ENCODE measurements around the gene SCLY.

SCLY gene

DNA sequence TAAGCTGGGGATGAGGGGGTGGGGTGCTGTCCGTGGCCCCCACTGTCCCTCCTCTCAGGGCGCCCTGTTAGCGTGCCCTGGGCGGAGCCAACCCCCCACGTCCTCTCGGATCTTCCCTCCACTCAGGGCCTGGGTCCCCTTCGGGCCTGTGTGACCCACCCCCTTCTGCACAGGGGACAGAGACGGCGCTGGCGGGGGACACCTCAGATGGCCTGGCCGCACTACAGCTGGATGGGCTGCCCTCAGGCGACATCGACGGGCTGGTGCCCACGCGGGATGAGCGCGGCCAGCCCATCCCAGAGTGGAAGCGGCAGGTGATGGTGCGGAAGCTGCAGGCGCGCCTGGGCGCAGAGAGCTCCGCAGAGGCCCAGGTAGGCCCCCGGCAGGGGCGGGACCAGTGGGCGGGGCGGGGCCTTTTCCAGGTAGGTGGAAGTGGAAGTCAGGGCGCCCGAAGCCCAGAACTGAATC is 67.8 kb downstream of the SCLY start:
- no peak for DNase-seq

DNA sequence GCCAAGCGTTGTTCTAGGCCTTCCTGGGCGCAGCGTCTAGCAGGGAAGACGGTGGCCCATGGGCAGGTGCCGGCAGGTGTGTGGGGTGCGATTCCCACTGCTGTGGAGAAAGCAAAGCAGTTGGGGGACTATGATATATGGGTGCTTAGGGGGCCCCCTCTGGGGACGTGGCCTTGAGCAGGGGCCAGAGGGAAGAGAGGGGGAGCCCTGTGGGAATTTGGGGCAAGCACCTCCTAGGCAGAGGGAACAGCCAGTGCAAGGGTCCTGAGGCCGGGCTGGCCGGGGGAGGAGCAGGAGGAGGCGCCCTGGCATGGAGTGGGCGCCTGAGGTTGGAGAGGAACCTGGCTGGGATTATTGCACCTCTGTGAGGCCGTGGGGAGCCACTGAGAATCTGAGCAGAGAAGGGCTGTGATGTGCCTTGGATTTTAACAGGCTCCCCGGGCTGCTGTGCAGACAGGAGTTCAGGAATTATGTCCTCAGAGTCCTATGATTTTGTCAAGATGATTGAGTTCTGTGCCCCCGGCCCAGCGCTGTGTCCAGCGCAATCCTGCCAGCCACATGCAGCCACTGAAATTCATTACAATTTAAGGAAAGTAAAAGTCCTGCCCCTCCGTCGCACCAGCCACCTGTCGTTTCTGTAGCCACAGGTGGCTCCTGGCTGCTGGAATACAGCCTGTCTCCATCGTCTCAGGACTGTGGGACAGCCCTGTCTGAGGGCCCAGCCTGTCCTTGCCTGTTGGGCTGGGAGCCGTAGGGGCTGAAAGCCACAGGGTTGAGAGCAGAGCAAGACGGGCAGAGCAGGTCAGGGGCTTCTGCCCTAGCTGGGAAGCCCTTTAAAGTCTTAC is 68.6 kb downstream of the SCLY start:
- DNase-seq: no peak

DNA sequence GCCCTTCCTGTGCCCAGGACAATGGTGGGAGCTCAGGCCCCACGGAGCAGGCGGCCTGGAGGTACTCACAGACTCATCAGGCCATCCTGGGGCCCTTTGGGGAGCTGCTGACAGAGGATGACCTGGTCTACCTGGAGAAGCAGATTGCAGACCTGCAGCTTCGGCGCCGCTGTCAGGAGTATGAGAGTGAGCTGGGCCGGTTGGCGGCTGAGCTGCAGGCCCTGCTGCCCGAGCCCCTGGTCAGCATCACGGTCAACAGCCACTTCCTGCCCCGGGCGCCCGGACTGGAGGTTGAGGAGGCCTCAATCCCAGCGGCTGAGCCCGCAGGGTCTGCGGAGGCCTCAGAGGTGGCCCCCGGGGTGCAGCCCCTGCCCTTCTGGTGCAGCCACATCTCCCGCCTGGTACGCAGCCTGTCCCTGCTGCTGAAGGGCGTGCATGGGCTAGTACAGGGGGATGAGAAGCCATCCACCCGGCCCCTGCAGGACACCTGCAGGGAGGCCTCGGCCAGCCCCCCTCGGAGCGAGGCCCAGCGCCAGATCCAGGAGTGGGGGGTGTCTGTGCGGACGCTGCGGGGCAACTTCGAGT is 69.4 kb downstream of the SCLY start:
- no peak for DNase-seq

DNA sequence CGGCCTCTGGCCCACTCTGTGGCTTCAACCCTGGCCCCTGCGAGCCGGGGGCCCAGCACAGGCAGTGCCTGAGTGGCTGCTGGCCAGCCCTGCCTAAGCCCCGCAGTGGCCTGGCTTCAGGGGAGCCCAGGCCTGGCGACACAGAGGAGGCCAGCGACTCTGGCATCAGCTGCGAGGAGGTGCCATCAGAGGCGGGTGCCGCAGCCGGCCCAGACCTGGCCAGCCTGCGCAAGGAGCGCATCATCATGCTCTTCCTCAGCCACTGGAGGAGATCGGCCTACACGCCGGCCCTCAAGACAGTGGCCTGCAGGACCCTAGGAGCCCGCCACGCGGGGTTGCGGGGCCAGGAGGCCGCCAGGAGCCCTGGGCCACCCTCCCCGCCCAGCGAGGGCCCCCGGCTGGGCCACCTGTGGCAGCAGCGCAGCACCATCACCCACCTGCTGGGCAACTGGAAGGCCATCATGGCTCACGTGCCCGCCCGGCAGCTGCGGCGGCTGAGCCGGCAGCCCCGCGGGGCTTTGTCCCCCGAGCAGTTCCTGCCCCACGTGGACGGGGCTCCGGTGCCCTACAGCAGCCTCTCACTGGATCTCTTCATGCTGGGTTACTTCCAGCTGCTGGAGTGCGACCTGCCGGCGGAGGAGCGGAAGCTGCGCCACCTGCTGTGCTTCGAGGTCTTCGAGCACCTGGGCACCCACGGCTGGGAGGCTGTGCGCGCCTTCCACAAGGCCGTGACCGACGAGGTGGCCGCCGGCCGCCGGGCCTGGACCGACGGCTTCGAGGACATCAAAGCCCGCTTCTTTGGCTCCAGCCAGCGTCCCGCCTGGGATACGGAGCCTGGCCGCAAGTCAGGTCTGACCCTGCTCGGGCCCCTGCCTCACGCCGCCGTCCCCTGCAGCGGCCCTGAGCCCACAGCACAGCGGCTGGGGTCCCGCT is 70.2 kb downstream of the SCLY start:
- no peak for DNase-seq

DNA sequence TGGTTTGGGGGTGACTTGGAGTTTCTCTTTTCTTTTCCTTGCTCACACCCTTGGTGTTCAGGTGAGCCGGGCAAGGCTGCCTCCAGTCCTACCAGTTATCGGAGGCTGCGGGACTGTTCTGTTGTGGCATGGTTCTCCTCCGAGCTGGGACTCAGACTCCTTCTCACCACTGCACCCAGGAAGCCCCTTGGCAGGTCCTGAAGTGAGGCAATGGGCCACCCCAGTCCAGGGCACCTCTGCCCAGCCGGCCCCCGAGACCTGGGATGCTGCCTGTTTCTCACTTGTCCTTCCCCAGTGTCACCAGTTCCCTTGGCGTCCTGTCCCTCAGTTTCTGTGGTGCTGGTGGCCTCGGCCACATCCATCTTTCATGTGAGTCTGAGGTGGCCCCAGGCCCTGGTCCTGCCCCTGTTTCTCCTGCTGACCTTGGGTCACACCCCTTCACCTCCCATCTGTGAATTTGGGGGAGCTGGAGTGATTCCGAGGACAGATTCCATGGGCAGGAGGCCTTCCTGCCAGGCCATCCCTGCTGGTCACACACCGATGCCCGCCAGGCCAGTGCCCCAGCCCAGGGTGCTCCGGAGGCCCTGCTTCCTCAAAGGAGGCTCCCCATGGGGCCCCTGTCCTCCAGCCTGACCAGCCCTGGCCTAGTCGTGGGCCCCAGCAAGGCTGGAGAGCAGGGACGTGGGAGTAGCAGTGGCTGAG is 71.1 kb downstream of the SCLY start:
- DNase-seq: no peak

DNA sequence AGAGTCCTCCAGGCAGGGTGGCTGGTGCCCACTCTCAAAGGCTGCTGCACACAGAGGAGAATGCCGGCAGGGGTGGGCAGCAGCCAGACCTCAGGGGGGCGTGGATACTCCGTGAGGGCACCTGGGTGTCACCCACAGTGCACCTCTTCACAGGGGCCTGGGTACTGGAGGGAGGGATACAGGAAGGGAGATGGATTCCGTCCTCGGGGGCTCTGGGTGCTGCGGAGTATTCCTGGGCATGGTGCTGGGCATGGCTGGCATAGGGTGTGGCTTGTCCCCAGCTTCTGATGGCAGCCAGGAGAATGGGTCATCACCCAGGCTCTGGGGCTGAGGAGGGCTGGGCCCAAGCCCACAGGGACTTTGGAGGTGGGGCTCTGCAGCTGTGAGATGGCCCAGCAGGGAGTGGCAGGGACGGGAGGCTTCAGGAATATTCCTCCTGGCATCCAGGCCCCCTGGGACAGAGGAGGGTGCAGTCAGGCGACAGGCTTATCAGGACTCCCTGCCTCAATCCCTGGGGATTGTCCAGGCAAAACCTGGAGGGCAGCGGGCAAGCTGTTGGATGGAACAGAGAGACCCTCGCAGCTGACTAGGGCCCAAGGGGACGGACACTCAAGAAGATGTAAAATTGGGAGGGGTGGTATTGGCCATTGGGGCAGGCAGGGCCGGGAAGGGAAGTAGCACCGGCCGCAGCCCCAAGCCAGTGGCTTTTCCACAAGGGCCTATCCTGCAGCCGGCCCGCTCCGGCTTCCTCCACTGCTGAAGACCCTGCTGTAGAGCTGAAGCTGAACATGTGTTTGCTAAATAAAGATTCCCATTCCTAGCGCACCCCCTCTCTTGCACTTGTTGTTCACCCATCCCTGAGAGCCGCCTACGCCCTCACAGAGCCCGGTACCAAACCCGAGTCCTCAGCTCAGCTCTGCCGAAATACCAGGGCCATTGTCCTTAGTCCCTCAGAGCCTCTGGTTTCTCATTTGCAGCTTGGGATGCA is 72.0 kb downstream of the SCLY start:
- DNase-seq: no peak

DNA sequence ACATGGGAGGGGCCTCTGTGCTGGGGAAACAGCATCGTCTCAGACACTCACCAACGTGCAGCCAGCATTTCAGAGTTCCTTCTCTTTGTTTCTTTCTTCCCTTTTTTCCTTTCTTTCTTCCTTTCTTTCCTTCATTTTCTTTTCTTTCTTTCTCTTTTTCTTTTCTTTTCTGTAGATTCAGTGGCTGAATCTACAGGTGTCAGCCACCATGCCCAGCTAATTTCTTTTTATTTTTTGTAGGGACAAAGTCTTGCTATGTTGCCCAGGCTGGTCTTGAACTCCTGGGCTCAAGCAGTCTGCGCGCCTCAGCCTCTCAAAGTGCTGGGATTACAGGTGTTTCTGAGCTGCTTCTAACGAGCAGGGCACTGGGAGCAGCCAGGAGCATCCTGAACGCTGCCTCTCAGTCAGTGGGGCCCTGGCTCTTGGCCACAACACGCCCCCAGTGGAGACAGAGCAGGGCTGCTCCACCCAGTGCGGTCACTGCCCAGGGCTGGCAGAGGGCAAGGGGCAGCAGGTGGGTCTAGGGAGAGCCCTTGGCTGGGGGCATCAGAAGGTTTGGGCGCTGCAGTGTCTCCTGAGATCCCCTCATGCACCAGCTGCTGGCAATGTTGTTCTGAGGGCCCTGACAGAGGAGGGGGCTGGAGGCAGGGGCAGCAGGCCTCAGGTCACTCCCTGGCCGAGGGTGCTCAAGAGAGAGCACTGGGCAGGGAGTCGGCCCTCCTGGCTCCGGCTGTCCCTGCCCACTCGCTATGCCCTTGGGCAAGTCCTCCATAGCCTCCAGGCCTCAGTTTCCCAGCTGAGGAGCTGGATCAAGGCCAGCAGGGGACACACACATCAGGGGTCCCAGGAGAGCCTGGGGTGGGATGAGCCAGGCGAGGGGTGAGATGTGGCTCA is 72.9 kb downstream of the SCLY start:
- DNase-seq: no peak

DNA sequence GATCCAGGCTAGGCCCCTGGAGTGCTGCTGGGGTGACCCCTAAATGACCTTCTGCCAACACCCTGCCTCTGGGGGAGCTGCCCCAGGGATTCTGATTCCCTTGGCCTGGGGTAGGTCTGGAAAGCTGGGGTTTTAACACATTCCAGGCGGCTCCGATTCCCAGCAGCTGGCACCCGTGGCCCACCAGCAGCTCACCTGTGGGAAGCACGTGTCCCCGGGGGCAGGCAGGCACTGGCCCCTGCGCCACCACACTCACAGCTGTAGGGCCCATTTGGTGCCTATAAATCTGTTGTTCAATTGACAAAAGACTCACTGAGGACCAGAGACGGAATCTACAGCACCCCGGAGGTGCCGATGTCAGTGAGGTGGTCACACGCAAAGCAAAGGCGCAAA is 73.6 kb downstream of the SCLY start:
- no peak for DNase-seq

DNA sequence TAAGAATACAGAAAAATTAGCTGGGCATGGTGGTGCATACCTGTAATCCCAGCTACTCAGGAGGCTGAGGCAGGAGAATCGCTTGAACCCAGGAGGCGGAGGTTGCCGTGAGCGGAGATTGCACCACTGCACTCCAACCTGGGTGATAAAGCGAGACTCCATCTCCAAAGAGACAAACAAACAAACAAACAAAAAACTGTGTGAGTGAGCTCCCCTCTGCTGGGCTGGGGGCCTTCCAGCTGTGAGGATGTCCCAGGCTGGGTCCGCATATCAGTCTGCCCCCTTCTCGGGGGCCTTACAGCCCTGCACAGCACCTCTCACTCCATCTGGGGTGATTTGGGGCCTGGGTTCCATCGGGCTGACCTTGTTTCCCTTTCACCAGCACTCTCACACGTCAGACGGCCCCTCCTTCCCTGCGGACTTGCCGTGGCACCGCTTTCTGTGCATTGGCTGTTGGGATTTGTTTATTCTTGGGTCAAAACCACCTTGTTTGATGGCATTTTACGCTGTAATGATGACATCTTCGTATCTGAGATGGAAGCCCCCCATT is 74.9 kb downstream of the SCLY start:
- DNase-seq: no peak

DNA sequence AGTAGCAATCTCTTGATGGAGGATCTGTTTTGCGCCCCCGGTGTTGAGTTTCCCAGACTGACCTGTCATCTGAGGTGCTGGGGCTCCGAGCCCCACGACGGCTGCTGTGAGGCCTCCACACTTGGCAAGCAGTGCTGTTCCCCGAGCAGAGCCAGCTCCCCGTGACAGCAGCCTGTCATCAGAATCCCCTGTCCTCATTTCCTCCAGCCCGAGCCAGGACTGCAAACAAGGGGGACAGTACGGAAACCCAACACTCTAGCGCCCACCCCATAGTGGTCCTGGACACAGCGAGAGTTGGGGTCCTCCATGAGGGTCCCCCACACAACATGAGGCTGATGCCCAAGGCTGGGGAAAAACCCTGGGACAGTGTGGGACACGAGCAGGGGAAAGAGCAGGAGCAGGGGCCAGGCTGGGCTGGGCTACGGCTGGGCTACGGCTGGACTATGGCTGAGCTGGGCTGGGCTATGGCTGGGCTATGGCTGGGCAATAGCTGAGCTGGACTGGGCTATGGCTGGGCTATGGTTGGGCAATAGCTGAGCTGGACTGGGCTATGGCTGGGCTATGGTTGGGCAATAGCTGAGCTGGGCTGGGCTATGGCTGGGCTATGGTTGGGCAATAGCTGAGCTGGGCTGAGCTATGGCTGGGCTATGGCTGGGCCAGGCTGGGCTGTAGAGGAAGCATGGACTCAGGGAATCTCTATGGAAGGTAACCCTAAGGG is 76.2 kb downstream of the SCLY start:
- peak; percentile 69 for DNase-seq

DNA sequence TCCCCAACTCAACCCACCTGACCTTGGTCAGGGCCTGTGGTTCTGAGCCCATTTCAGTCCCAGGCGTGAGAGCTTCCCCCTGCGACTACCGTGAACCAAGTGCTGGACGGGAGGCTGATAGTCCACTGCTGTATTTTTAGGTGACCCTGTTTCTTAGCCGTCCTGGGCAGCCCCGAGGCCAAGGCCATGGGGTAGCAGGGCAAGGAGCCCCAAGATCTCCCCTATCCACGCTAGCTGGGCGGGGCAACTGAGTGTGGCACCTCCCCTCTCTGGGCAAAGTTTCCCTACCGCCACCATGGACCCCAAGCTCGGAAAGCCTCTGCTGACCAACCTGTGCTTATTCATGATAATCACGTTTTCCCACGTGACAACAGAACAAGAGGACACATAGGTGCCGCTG is 77.1 kb downstream of the SCLY start:
- no peak for DNase-seq

DNA sequence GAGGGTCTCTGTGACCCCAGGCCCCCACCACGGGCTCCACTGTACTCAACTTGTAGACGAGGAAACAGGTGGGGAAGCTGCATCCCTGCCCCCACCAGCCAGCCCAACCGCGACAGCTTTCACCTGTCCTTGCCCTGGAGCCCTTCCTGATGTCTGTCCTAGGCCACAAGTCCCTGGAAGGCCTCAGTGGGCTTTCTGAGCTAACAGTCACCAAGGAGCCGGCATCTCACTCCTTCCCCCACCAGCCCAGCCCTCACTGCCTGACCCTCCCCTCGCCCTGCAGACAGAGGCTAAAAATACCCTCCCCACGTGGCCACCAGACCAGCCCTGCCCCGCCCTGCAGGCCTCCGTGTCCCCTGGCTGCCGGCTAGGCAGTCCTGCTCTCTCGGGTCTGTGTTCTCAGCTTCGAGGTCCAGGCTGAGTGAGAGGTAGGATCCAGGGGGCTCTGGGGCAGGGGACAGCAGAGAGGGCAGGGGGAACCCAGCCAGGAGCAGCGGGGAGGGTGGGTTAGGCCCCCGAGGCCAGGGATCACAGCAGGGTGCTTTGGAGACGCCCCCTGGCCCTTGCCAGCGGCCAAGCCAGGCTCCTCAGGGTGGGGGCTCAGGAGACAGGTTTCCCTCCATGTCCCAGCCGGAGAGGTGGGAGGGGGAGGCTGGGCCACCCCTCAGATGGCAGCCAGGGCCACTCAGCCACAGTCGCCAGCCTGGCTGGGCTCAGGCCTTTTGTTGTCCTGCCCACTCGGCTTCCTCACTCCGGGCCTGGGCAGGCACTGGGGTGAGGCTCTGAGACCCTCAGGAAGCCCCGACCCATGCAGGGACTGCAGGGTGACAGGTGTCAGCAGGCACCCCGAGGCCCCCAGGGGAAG is 77.8 kb downstream of the SCLY start, which contains the start of gene KLHL30:
KLHL30 (plus strand) TSS at position 338 of the 865 bp plus-strand sequence. CDS start 2,087 bp downstream, outside the sequence.
- no peak for DNase-seq

DNA sequence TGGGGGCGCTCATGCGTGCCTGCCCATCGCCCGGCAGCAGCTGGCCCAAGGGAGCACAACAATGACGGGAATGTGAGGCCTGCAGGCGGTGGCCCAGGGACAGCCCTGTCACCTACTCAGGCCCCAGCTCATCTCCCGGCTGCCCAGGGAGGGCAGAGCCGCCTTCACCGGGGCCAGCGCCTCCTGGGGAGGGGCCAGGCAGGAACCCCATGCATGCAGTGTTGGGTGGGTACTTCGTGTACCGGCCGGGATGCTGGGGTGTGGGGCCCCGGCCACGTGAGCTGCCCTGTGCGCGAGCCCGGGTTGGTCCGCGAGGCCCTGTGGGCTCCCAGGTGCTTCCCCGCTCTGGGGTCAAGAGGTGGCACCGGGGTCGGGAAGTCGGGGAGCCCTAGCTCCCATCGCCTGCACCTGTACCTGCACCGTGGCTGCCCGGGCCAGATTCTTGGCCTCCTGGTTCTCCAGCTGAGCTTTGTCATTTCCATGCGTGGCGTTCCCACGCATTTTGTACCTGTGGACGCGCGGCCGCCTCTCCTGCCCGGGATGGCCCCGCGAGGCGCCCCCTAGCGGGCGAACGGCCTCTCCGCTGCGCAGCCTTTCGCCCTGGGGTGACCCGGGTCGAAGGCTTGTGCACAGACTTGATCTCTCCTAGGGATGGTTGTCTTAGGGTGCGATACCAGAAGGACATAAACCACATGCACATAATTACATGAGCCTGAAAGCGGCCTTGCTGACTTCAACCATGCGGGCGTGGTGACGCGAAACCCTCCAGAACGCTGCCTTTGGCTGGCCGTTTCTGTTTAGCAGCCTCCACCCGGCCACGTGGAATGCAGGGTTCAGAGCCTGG is 78.6 kb downstream of the SCLY start:
- no peak for DNase-seq

DNA sequence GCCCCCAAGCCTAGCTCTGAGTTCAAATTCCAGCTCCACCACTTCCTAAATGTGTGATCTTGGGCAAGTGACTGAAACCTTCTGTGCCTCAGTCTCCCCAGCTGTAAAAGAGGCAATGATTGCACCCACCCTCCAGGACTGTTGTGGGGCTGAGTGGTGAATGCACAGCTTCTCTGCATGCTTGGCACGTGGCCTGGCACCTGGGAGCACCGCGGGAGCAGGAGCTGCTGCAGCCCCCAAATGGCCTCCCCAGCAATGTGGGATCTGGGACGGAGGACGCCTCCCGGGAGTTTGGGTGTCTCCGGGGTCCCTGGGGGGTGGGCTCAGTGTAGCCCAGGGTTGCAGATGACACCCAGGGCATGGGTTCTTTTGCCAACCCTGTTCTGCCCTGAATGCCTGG is 79.2 kb downstream of the SCLY start:
- no peak for DNase-seq

DNA sequence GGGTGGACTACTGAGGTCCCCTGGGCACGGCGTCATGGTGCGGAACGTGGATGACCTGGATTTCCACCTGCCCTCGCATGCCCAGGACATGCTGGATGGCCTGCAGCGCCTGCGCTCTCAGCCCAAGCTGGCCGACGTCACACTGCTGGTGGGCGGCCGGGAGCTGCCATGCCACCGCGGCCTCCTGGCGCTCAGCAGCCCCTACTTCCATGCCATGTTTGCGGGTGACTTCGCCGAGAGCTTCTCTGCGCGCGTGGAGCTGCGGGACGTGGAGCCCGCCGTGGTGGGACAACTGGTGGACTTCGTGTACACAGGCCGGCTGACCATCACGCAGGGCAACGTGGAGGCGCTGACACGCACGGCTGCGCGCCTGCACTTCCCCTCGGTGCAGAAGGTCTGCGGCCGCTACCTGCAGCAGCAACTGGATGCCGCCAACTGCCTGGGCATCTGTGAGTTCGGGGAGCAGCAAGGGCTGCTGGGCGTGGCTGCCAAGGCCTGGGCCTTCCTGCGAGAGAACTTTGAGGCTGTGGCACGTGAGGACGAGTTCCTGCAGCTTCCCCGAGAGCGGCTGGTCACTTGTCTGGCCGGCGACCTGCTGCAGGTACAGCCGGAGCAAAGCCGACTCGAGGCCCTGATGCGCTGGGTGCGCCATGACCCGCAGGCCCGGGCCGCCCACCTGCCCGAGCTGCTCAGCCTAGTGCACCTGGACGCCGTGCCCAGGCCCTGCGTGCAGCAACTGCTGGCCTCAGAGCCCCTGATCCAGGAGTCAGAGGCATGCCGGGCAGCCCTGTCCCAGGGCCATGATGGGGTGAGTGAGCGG is 80.1 kb downstream of the SCLY start:
- no peak for DNase-seq
